ENCODE results near the gene MYBPHL. TPM values are rescaled to one million over a fixed set of nuclear protein-coding genes. Genes with fewer than 3 reads are reported as not detected.

MYBPHL gene
- total RNA-seq, 6 experiments from 2014 or later = not detected

DNA sequence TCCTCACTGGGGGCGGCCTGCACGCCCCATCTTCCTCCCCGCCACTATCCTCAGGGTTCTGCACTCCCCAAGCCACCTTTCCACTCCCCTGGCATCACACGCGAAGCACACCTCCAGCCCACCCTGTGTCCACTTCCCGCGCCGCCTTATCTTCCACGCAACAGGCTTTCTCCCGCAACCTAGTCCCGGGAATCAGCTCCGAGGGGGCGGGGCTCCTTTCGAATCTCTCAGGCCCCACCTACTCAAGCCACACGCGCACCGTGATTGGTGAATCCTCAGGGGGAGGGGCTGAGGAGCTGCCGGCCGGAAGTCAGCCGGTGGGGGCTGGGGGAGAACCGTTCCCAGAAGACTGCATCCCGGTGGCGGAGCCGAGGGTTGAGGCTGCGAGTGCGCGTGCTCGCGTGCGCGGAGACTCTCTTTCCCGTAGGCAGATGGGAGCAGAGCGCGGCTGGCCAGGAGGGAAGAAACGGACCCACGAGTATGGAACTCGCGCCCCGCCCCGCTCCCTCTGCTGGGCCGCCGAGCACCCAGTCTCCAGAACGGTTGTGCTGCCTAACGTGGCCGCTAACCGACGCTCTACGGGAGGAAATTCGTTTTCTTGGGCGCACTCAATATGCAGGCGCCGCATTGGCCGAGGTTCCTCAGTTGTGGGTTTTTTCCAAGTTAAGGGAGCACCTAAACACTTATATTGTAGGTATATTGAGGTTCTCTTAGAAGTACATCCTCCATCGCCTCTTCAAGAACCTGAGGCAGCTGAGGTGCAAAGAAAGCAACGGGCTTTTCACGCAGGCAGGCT lies 23.7 kb downstream of the MYBPHL start, which contains the start of gene PSRC1:
PSRC1 (minus strand) TSS at position 194 of the 796 bp plus-strand sequence.
- no peaks in the 10 kb centered on the region for H3K27me3 ChIP-seq
- peak within 1 kb of the TSS; percentile 82 to 89 (median 87) for H3K27ac ChIP-seq
- intact Hi-C loops (cut with DNase I) = no loop called here
- H3K4me1 ChIP-seq = peaks cover 0 to 16% (median 4%) of the 10 kb centered on the region in 4 donors
- no peaks in the 10 kb centered on the region for H3K9me3 ChIP-seq
- H3K4me3 ChIP-seq = peak within 1 kb of the TSS; percentile 63 to 79 (median 68)
- no peaks in the 10 kb centered on the region for H3K36me3 ChIP-seq
- peak; percentile 85 for TF ChIP-seq POLR2A (IDR thresholded peaks at IDR 0.05)
- TF ChIP-seq, protein P1, sequence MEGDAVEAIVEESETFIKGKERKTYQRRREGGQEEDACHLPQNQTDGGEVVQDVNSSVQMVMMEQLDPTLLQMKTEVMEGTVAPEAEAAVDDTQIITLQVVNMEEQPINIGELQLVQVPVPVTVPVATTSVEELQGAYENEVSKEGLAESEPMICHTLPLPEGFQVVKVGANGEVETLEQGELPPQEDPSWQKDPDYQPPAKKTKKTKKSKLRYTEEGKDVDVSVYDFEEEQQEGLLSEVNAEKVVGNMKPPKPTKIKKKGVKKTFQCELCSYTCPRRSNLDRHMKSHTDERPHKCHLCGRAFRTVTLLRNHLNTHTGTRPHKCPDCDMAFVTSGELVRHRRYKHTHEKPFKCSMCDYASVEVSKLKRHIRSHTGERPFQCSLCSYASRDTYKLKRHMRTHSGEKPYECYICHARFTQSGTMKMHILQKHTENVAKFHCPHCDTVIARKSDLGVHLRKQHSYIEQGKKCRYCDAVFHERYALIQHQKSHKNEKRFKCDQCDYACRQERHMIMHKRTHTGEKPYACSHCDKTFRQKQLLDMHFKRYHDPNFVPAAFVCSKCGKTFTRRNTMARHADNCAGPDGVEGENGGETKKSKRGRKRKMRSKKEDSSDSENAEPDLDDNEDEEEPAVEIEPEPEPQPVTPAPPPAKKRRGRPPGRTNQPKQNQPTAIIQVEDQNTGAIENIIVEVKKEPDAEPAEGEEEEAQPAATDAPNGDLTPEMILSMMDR (IDR thresholded peaks at IDR 0.05) = peak; percentile 39 to 48 (median 42)
- peak; percentile 99 to 100 (median 99) for ATAC-seq
- WGBS (ENCODE audit: insufficient coverage, low coverage, low lambda C conversion rate, missing lambda C conversion rate) = 1% methylated on average over 17 of the region's 56 CpGs
- peak; percentile 97 to 98 (median 98) for DNase-seq

DNA sequence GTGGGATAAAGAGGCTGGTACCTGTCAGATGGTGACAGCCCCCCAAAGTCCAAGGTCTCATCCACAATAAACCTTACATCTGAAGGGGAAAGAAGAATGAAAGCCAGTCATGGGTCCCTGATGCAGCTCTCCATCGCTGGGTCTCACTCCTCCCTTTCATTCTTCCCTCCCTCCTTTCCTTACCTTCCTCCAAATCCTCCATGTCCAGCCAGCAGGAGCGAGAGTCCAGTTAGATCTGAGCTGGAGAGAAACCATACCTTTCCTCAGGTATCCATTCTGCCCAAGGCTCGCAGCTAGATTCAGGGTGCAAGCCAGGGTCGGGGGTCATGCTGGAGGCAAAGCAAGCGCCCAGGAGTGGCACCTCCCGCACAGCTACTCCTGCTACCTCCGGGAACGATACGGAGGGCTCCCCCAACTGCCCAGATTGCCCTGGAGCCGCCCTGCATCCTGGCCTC lies 24.3 kb downstream of the MYBPHL start:
- intact Hi-C loops (cut with DNase I) = no loop called here
- WGBS (ENCODE audit: insufficient coverage, low coverage, low lambda C conversion rate, missing lambda C conversion rate) = 9% methylated on average over 9 of the region's 10 CpGs
- no peaks in the 10 kb centered on the region for H3K9me3 ChIP-seq
- H3K27me3 ChIP-seq = no peaks in the 10 kb centered on the region
- H3K4me1 ChIP-seq = peaks cover 0 to 22% (median 8%) of the 10 kb centered on the region in 4 donors
- peak overlapping the region; percentile 63 to 79 (median 68) for H3K4me3 ChIP-seq
- DNase-seq (no peak), ATAC-seq (no peak)
- no peaks in the 10 kb centered on the region for H3K36me3 ChIP-seq
- TF ChIP-seq, protein P1 (IDR thresholded peaks at IDR 0.05) = no peak
- no peak for TF ChIP-seq POLR2A (IDR thresholded peaks at IDR 0.05)
- peak overlapping the region in 2 of 3 donors; percentile 25 to 89 for H3K27ac ChIP-seq

DNA sequence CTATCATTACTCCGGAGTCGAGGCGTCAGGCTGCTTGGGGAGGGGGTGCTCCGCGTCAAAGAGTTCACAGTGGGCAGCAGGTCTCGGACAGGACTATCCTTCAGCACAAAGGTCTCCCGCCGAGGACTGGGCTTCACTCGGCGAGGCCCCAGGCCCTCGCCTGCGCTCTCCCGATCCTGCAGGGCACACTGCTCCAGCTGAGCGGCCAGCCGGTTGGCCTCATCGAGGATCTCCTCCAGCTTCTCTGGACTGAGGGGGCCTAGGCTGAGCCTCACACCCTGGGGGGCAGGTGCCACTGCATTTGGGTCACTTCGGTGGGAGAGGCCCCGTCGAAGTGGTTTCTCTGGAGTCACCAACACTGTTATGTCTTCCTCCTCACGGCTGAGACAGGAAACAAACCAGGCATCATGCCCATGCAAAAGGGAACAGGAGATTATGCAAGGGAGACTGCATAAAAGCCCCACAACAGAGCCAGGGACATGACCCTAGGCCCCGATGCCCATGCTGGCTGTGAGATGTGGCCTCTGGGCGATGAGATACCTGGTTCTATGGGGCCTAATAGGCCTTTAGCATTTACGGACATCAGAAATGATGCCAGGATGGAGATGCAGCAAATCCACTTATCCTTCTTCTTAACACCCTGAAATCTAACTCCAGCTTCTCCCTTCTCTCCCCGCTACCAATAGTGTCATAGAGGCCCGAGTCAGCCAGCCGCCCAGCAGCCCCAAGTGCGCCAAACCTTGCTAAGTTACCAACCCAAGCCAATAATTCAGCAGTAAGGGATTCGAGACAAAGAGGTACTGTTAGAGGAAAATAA lies 24.9 kb downstream of the MYBPHL start:
- Histone ChIP-seq H3K9me3 (no peaks in the 10 kb centered on the region), H3K36me3 (no peaks in the 10 kb centered on the region), H3K27me3 (no peaks in the 10 kb centered on the region), H3K4me1 (peaks cover 0 to 29% (median 11%) of the 10 kb centered on the region in 4 donors), H3K27ac (no peak overlapping the region), H3K4me3 (no peak overlapping the region)
- 62% methylated on average over 21 of the region's 28 CpGs for WGBS (ENCODE audit: insufficient coverage, low coverage, low lambda C conversion rate, missing lambda C conversion rate)
- ATAC-seq (no peak), DNase-seq (no peak)
- intact Hi-C loops (cut with DNase I) = no loop called here
- no peak for TF ChIP-seq POLR2A (IDR thresholded peaks at IDR 0.05)
- TF ChIP-seq, protein P1 (IDR thresholded peaks at IDR 0.05) = no peak

DNA sequence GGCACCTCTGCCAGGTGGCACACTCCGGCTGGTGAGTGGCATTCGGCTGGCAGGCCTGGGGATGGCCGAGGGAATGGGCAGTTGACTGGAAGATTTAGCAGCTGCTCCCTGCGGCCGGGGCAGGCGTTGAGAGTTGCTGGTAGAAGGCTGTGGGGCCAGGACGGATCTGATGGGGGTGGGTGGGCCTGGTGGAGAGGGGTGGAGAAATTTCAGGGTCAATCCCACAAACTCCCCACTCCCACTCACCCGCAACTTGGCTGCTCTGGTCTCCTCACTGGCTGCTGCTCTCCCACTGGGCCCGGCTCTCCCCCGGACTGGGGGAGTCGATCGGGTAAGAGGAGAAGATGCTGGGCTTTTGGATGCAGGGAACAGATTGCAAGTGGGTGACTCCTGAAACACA lies 25.9 kb downstream of the MYBPHL start:
- no peak for ATAC-seq
- WGBS (ENCODE audit: insufficient coverage, low coverage, low lambda C conversion rate, missing lambda C conversion rate) = no CpG with 5 or more reads among the region's 12 CpGs
- Histone ChIP-seq H3K4me1 (peaks cover 0 to 39% (median 12%) of the 10 kb centered on the region in 4 donors), H3K4me3 (no peak overlapping the region), H3K36me3 (no peaks in the 10 kb centered on the region), H3K9me3 (no peaks in the 10 kb centered on the region), H3K27ac (no peak overlapping the region), H3K27me3 (no peaks in the 10 kb centered on the region)
- DNase-seq = no peak
- intact Hi-C loops (cut with DNase I) = no loop called here
- TF ChIP-seq POLR2A (IDR thresholded peaks at IDR 0.05) = no peak
- TF ChIP-seq, protein P1 (IDR thresholded peaks at IDR 0.05) = no peak

Measured in right lobe of liver (tissue), 6 donors.